Activated B cell treated with CpG ODN at 0.5 μM for 24 hours (primary cell): ENCODE data around the gene ZNF276. TPM values are rescaled to one million over a fixed set of nuclear protein-coding genes. Genes with fewer than 3 reads are reported as not detected.
"Not testable (repeated sequence)": the region's sequence is repeated elsewhere in the genome, so short reads cannot be mapped to it uniquely, and the experiment has no call there.

Source experiments
- ATAC-seq: fragments of 200-7000 bp; cut with Tn5 transposase; one replicate; pipeline ENCODE4 v1.10.0; 2021; ENCODE audit warnings: low read depth, mild to moderate bottlenecking, moderate library complexity
- CTCF ChIA-PET: fragments of 350-600 bp; sonication (Branson Sonifier 250); formaldehyde crosslinking; loops from one replicate; lab custom pipeline; 2021; ENCODE audit warnings: antibody characterized with exemption; lab: Charles Lee
- POLR2A ChIA-PET: fragments of 350-600 bp; sonication (Branson Sonifier 250); formaldehyde crosslinking; loops from one replicate; lab custom pipeline; 2021; ENCODE audit warnings: antibody characterized with exemption; lab: Charles Lee
- DNase-seq: peaks from one replicate; pipeline ENCODE4 v3.0.0; 2022
- H3K27ac Mint-ChIP-seq: one replicate; pipeline ENCODE4 v1.8.0; 2020; ENCODE audit warnings: mixed read lengths
- H3K27me3 Mint-ChIP-seq: one replicate; pipeline ENCODE4 v1.8.0; 2021; ENCODE audit warnings: mixed read lengths
- H3K36me3 Mint-ChIP-seq: one replicate; pipeline ENCODE4 v1.8.0; 2021; ENCODE audit warnings: low read depth, mixed read lengths
- H3K4me1 Mint-ChIP-seq: one replicate; pipeline ENCODE4 v1.8.0; 2021; ENCODE audit warnings: mixed read lengths
- H3K4me3 Mint-ChIP-seq: one replicate; pipeline ENCODE4 v1.8.0; 2020; ENCODE audit warnings: mild to moderate bottlenecking, mixed read lengths
- H3K9me3 Mint-ChIP-seq: one replicate; pipeline ENCODE4 v1.8.0; 2020; ENCODE audit warnings: mixed read lengths
- intact Hi-C: fragments of 100-400 bp; cut with micrococcal nuclease; formaldehyde crosslinking; loops from one replicate; pipeline ENCODE4 v1.15.1; 2024
- total RNA-seq: library from RNA; stranded (reverse); gene quantifications from 2 replicates; pipeline ENCODE4 v1.2.3, GENCODE V29; 2022
- TF ChIP-seq, protein P1 (sequence below): fragments of 200-600 bp; IDR thresholded peaks from one replicate; pipeline ENCODE4 v1.8.0; 2022; ENCODE audit warnings: antibody characterized with exemption, mild to moderate bottlenecking

ZNF276 gene
- total RNA-seq, 1 donor from 2014 or later, result 52.0 TPM

DNA sequence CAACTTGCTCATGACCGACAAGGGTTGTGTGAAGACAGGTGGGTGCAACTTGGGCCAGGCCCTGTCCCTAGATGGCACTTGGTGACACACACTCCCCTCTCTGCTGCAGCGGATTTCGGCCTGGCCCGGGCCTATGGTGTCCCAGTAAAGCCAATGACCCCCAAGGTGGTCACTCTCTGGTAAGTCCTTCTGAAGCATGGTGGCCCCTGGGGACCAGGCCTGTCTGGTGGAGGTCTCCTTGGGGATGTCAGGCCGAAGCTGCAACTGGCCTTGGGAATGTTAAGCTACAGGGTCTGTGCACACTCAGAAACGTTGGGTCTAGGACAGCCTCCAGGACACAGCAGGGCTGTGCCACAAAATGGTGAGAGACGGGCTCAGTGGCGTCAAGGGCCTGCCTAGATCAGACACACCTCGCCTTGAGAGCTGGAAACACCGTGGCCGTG is 28.0 kb upstream of the ZNF276 start:
- H3K9me3 Mint-ChIP-seq, result no peaks in the 10 kb centered on the region
- H3K27ac Mint-ChIP-seq, result no peak overlapping the region
- intact Hi-C loops, result no loop called here
- no peak overlapping the region for H3K4me3 Mint-ChIP-seq
- ATAC-seq, result no peak
- ChIA-PET CTCF (no interaction called here), POLR2A (no interaction called here)
- peaks cover 44% of the 10 kb centered on the region for H3K36me3 Mint-ChIP-seq
- H3K4me1 Mint-ChIP-seq, result peaks cover 13% of the 10 kb centered on the region
- DNase-seq, result no peak
- no peaks in the 10 kb centered on the region for H3K27me3 Mint-ChIP-seq
- TF ChIP-seq, protein P1, sequence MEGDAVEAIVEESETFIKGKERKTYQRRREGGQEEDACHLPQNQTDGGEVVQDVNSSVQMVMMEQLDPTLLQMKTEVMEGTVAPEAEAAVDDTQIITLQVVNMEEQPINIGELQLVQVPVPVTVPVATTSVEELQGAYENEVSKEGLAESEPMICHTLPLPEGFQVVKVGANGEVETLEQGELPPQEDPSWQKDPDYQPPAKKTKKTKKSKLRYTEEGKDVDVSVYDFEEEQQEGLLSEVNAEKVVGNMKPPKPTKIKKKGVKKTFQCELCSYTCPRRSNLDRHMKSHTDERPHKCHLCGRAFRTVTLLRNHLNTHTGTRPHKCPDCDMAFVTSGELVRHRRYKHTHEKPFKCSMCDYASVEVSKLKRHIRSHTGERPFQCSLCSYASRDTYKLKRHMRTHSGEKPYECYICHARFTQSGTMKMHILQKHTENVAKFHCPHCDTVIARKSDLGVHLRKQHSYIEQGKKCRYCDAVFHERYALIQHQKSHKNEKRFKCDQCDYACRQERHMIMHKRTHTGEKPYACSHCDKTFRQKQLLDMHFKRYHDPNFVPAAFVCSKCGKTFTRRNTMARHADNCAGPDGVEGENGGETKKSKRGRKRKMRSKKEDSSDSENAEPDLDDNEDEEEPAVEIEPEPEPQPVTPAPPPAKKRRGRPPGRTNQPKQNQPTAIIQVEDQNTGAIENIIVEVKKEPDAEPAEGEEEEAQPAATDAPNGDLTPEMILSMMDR, result no peak

DNA sequence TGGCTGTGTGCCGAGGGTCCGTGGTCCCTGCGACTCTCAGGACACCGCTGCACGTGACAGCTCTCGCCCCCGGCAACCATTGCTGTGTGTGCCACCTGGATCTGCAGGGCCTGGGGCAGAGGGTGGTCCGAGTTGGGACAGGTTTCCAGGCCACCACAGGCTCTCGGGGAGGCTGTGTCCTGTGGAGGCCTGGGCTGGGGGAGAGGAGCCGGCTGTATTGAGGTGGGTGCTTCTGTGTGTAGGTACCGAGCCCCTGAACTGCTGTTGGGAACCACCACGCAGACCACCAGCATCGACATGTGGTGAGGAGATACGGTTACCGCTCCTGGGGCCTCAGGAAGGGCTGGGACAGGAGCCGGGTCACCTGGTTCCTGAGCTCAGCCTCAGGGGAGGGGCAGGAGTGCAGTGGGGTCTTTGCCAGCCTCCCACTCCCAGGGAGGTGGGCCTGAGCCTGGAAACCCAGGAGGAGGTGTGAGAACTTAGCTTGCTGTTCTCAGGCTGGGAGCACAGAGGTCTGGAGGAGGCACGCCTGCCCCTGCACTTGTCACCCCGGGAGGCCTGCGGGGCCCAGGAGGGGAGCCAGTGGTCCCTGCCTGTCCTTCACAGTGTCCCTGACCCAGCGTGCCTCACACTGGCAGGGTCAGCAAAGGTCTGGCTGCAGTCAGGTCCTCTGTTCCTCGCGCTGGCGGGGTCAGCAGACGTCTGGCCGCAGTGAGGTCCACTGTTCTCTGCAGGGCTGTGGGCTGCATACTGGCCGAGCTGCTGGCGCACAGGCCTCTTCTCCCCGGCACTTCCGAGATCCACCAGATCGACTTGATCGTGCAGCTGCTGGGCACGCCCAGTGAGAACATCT is 27.2 kb upstream of the ZNF276 start:
- no peak for ATAC-seq
- H3K4me1 Mint-ChIP-seq, result peaks cover 15% of the 10 kb centered on the region
- no peak overlapping the region for H3K4me3 Mint-ChIP-seq
- TF ChIP-seq, protein P1, result no peak
- H3K27ac Mint-ChIP-seq, result no peak overlapping the region
- POLR2A ChIA-PET, result no interaction called here
- intact Hi-C loops, result no loop called here
- no peaks in the 10 kb centered on the region for H3K27me3 Mint-ChIP-seq
- H3K9me3 Mint-ChIP-seq, result no peaks in the 10 kb centered on the region
- CTCF ChIA-PET, result no interaction called here
- DNase-seq, result no peak
- H3K36me3 Mint-ChIP-seq, result peaks cover 45% of the 10 kb centered on the region

DNA sequence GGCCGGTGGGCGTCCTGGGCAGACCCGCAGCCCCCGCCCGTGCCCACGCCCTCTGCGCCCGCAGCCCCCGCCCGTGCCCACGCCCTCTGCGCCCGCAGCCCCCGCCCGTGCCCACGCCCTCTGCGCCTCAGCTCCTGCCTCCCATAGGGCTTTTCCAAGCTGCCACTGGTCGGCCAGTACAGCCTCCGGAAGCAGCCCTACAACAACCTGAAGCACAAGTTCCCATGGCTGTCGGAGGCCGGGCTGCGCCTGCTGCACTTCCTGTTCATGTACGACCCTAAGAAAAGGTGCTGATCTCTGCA is 26.6 kb upstream of the ZNF276 start:
- Mint-ChIP-seq H3K4me1 (peaks cover 16% of the 10 kb centered on the region), H3K36me3 (peaks cover 45% of the 10 kb centered on the region)
- ATAC-seq, intact Hi-C loops, DNase-seq, CTCF ChIA-PET, H3K27ac Mint-ChIP-seq, H3K27me3 Mint-ChIP-seq, POLR2A ChIA-PET, H3K4me3 Mint-ChIP-seq, H3K9me3 Mint-ChIP-seq: not testable (repeated sequence)

DNA sequence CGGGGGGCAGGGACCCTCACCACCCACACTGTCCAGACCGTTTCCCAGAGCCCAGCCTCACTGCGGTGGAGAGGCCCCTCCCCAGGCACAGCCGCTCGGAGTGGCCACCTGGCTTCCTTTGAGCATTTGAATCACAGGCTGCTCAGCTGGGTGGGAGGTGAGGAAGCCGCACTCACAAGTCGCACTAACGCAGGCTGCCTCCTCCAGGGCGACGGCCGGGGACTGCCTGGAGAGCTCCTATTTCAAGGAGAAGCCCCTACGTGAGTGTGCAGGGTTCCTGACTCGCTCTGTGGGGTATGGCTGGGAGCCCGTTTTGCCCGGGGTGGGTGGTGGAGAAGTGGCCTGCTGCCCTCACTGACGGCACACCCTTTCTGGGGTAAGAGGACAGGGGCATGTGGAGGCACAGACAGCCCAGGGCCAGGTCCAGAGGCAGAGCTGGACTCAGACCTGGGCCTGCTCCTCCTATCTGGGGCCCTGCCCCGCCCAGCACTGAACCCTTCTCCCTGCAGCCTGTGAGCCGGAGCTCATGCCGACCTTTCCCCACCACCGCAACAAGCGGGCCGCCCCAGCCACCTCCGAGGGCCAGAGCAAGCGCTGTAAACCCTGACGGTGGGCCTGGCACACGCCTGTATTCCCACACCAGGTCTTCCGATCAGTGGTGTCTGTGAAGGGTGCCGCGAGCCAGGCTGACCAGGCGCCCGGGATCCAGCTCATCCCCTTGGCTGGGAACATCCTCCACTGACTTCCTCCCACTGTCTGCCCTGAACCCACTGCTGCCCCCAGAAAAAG is 26.1 kb upstream of the ZNF276 start:
- Mint-ChIP-seq H3K4me3 (no peak overlapping the region), H3K36me3 (peaks cover 40% of the 10 kb centered on the region), H3K9me3 (no peaks in the 10 kb centered on the region), H3K27me3 (no peaks in the 10 kb centered on the region), H3K27ac (no peak overlapping the region), H3K4me1 (peaks cover 21% of the 10 kb centered on the region)
- DNase-seq (no peak), ATAC-seq (no peak)
- TF ChIP-seq, protein P1, result no peak
- POLR2A ChIA-PET, result interaction anchor here (0.6 to 1.0 kb wide), 2 partner anchors 11 to 18 kb away, joined by 3 to 7 read pairs; no protein-coding TSS in a partner anchor
- intact Hi-C loops, result no loop called here
- CTCF ChIA-PET, result no interaction called here

DNA sequence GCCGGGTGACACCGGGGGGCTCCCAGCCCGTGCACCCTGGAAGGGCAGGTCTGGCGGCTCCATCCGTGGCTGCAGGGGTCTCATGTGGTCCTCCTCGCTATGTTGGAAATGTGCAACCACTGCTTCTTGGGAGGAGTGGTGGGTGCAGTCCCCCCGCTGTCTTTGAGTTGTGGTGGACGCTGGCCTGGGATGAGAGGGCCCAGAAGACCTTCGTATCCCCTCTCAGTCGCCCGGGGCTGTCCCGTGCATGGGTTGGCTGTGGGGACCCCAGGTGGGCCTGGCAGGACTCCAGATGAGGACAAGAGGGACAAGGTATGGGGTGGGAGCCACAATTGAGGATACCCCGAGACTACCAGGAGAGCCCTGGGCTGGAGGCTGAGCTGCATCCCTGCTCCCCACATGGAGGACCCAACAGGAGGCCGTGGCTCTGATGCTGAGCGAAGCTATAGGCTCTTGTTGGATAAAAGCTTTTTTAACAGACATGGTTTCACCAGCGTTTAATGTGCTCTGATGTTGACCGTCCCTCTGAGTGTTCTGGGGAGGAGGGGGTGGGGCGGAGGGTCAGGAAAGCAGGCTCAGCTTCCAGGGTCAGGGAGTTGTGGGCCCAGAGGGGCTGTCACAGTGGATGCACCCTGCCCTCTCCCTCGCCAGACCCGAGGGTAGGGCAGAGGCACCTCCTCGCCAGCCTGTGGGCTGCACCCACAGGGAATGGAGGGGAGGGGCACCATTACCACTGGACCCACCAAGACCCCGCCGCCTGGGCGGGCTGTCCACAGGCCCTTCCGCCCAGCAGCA is 25.3 kb upstream of the ZNF276 start:
- peaks cover 27% of the 10 kb centered on the region for H3K4me1 Mint-ChIP-seq
- peaks cover 35% of the 10 kb centered on the region for H3K36me3 Mint-ChIP-seq
- no peak overlapping the region for H3K4me3 Mint-ChIP-seq
- H3K9me3 Mint-ChIP-seq, result no peaks in the 10 kb centered on the region
- DNase-seq (no peak), ATAC-seq (no peak)
- intact Hi-C loops, result no loop called here
- ChIA-PET CTCF (no interaction called here), POLR2A (interaction anchor here (0.6 to 1.0 kb wide), 2 partner anchors 10 to 17 kb away, joined by 3 to 7 read pairs; no protein-coding TSS in a partner anchor)
- TF ChIP-seq, protein P1, result no peak
- H3K27ac Mint-ChIP-seq, result no peak overlapping the region
- no peaks in the 10 kb centered on the region for H3K27me3 Mint-ChIP-seq
